22Rv1 (cell line): ENCODE measurements around the gene COL8A1.

Source experiments
- CTCF ChIP-seq: fragments of 450-650 bp; IDR thresholded peaks from 2 replicates; pipeline ENCODE4 v1.5.1; 2017; ENCODE audit warnings: mild to moderate bottlenecking
- ZFX ChIP-seq: fragments of 450-650 bp; IDR thresholded peaks from 2 replicates; pipeline ENCODE4 v1.6.1; 2017; ENCODE audit warnings: antibody characterized with exemption, borderline replicate concordance

GRCh38 chr3:99714575-99714974 is 76.2 kb downstream of the COL8A1 start:
- no peak for TF ChIP-seq CTCF
- no peak for TF ChIP-seq ZFX
